ENCODE data around the gene MRPS11.

DNA sequence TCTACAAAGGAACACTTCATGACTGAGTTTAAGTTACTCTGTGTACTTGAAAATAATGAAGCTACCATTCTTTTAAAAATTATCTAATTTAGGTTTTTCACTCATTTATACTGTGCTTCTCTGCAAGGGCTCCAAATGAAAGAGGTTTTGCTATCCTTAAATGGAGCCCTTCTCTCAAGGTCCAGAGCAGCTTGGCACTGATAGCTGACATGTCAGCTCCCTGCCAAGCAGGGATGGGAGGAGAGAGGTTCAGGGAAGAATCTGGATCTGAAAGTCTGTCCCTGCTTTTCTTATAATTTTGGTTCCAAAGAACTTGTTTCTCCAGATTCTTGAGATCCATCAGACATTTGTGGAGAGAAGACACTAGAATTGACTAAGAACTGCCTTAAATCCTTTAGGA, 39.1 kb downstream of the MRPS11 start:
- TF ChIP-seq, protein P1, sequence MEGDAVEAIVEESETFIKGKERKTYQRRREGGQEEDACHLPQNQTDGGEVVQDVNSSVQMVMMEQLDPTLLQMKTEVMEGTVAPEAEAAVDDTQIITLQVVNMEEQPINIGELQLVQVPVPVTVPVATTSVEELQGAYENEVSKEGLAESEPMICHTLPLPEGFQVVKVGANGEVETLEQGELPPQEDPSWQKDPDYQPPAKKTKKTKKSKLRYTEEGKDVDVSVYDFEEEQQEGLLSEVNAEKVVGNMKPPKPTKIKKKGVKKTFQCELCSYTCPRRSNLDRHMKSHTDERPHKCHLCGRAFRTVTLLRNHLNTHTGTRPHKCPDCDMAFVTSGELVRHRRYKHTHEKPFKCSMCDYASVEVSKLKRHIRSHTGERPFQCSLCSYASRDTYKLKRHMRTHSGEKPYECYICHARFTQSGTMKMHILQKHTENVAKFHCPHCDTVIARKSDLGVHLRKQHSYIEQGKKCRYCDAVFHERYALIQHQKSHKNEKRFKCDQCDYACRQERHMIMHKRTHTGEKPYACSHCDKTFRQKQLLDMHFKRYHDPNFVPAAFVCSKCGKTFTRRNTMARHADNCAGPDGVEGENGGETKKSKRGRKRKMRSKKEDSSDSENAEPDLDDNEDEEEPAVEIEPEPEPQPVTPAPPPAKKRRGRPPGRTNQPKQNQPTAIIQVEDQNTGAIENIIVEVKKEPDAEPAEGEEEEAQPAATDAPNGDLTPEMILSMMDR (IDR thresholded peaks at IDR 0.05; ENCODE audit: low read length) = no peak
- TF ChIP-seq EZH2 (optimal IDR thresholded peaks at IDR 0.05; ENCODE audit: low read depth, low read length) = no peak
